OCI-LY3 (cell line): ENCODE data around the gene STAT4.

Experiments used
- H2AFZ ChIP-seq: fragments of 200-600, 300-600 bp; shearing (Covaris generic); 2 replicates; pipeline ENCODE4 v1.6.0; 2014; ENCODE audit warnings: antibody characterized with exemption, low read depth, low read length
- H3K27ac ChIP-seq: fragments of 200-600, 300-600 bp; sonication (generic); 2 replicates; pipeline ENCODE4 v1.5.1; 2014; ENCODE audit warnings: mild to moderate bottlenecking, low read length, moderate library complexity, mixed read lengths
- H3K27me3 ChIP-seq: fragments of 200-600, 300-600 bp; sonication (generic); 2 replicates; pipeline ENCODE4 v1.6.1; 2014; ENCODE audit warnings: low read depth, low read length, mixed read lengths
- H3K36me3 ChIP-seq: fragments of 200-600, 300-600 bp; sonication (generic); replicated peaks from 2 replicates; pipeline ENCODE3; 2014; ENCODE audit warnings: low read depth, low read length, mixed read lengths
- H3K4me1 ChIP-seq: fragments of 300-600, 200-600 bp; sonication (generic); 2 replicates; pipeline ENCODE4 v1.6.1; 2014; ENCODE audit warnings: low read length, mixed read lengths
- H3K4me2 ChIP-seq: fragments of 200-600, 300-600 bp; sonication (generic); 2 replicates; pipeline ENCODE4 v1.6.1; 2014; ENCODE audit warnings: low read length, mixed read lengths
- H3K4me3 ChIP-seq: fragments of 300-600, 200-600 bp; sonication (generic); 2 replicates; pipeline ENCODE4 v1.5.1; 2014; ENCODE audit warnings: antibody characterized with exemption, mild to moderate bottlenecking, low read length, moderate library complexity
- H3K79me2 ChIP-seq: fragments of 300-600, 200-600 bp; shearing (Covaris generic); 2 replicates; pipeline ENCODE4 v1.6.1; 2014; ENCODE audit warnings: mild to moderate bottlenecking, low read length, mixed read lengths
- H3K9ac ChIP-seq: fragments of 300-600, 200-600 bp; shearing (Covaris generic); 2 replicates; pipeline ENCODE4 v1.6.0; 2014; ENCODE audit warnings: mild to moderate bottlenecking, low read length, moderate library complexity
- H3K9me3 ChIP-seq: fragments of 200-600, 300-600 bp; shearing (Covaris generic); 2 replicates; pipeline ENCODE4 v1.6.1; 2014; ENCODE audit warnings: low read length, mixed read lengths; ENCODE audit not compliant: insufficient read depth
- H4K20me1 ChIP-seq: fragments of 200-600, 300-600 bp; sonication (generic); 2 replicates; pipeline ENCODE4 v1.6.1; 2016; ENCODE audit warnings: low read length, mixed read lengths; ENCODE audit not compliant: insufficient read depth
- EZH2phosphoT487 ChIP-seq: fragments of 200-600 bp; shearing (Covaris generic); IDR thresholded peaks from 2 replicates; pipeline ENCODE4 v1.6.1; 2018; ENCODE audit warnings: antibody characterized with exemption, mixed run types, low read depth
- TF ChIP-seq, protein P1 (sequence below): fragments of 200-600, 300-600 bp; sonication (generic); IDR thresholded peaks from 2 replicates; pipeline ENCODE4 v1.5.1; 2014; ENCODE audit warnings: antibody characterized with exemption, low read length, low read depth

Gene STAT4

DNA sequence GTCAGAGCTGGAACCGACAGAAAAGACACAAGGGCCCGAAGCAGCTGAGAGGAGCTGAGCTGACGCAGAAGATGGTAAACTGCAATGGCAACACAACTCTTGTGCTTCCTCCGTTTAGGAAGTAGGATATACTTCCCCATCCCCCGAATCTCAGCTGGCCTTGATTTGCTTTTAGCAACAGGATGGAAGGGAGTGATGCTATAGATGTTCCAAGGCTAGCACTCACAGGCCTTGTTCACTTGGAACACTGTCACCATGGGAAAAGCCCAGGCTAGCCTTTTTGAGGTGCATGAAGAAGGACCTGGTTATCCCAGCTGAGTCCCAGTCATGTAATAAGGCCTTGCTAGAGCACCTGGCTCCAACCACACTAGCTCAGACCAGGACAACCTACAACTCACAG is 162.9 kb downstream of the STAT4 start:
- Histone ChIP-seq H3K79me2 (no peaks in the 10 kb centered on the region), H4K20me1 (no peaks in the 10 kb centered on the region), H3K27me3 (no peaks in the 10 kb centered on the region), H3K4me2 (no peak overlapping the region), H3K4me3 (no peak overlapping the region), H3K9ac (no peak overlapping the region), H3K9me3 (no peaks in the 10 kb centered on the region), H3K4me1 (peaks cover 2% of the 10 kb centered on the region; the same call in 1 of the 2 replicates), H3K36me3 (peaks cover 43% of the 10 kb centered on the region), H2AFZ (no peak overlapping the region), H3K27ac (no peak overlapping the region)
- TF ChIP-seq EZH2phosphoT487 = no peak
- TF ChIP-seq, protein P1, sequence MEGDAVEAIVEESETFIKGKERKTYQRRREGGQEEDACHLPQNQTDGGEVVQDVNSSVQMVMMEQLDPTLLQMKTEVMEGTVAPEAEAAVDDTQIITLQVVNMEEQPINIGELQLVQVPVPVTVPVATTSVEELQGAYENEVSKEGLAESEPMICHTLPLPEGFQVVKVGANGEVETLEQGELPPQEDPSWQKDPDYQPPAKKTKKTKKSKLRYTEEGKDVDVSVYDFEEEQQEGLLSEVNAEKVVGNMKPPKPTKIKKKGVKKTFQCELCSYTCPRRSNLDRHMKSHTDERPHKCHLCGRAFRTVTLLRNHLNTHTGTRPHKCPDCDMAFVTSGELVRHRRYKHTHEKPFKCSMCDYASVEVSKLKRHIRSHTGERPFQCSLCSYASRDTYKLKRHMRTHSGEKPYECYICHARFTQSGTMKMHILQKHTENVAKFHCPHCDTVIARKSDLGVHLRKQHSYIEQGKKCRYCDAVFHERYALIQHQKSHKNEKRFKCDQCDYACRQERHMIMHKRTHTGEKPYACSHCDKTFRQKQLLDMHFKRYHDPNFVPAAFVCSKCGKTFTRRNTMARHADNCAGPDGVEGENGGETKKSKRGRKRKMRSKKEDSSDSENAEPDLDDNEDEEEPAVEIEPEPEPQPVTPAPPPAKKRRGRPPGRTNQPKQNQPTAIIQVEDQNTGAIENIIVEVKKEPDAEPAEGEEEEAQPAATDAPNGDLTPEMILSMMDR = no peak

DNA sequence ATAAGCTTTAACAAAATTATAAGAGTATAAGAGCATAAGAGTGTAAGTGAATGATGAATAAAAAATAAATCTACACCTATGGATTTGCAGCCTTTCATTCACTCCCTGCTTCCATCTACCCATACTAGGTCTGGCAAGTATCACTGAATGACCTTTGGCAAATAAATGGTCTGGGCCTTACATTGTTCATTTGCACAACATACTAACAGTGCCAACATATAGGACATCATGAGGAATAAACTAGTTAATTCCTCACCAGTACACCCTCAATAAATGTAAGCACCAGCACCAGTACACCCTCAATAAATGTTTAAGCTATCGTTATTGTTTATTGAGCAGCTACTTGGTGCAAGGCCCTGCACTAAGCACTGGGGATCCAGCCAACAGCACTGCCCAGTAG is 163.7 kb downstream of the STAT4 start:
- H2AFZ ChIP-seq = no peak overlapping the region
- no peaks in the 10 kb centered on the region for H4K20me1 ChIP-seq
- H3K36me3 ChIP-seq = peaks cover 50% of the 10 kb centered on the region
- H3K27me3 ChIP-seq = no peaks in the 10 kb centered on the region
- no peaks in the 10 kb centered on the region for H3K79me2 ChIP-seq
- H3K27ac ChIP-seq = no peak overlapping the region
- H3K4me2 ChIP-seq = no peak overlapping the region
- no peak for TF ChIP-seq EZH2phosphoT487
- TF ChIP-seq, protein P1 = no peak
- no peaks in the 10 kb centered on the region for H3K9me3 ChIP-seq
- no peak overlapping the region for H3K9ac ChIP-seq
- H3K4me3 ChIP-seq = no peak overlapping the region
- peaks cover 10% of the 10 kb centered on the region for H3K4me1 ChIP-seq

DNA sequence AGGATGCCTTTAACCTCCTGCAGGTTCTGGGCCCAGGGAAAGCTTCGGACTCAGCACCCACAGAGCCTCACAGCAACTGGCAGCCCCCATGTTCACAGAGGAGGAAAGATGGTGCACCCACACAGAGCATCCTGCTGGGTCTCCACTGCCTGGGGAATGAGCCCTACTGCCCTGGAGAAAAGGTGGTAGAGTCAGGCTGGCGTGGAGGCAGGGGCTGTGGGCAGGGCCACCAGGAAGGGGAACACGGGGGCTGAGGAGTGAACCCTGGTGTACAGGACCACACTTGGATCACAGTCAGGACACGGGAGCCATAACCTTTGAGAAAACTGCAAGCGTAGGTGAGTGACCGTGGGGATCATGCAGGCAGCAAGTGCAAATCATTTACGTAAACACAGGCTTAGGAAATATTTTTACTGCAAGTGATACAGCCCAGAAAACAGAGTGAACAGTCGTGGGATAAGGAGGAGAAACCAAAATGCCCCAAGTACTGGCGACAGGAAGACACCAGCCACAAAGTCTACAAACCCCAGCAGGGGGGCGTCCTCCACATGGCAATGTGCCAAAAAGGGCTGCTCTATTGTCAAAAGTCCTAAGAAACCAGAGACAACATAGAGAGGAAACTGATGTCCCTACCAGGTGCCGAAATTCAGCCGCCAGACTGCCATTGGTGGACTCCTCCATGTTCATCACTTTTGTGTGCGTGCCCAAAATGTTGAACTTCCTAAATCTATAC is 164.4 kb downstream of the STAT4 start:
- Histone ChIP-seq H4K20me1 (no peaks in the 10 kb centered on the region), H3K27me3 (no peaks in the 10 kb centered on the region), H3K4me1 (peaks cover 17% of the 10 kb centered on the region), H3K4me3 (no peak overlapping the region), H3K9ac (no peak overlapping the region), H3K79me2 (no peaks in the 10 kb centered on the region), H3K27ac (no peak overlapping the region), H2AFZ (no peak overlapping the region), H3K4me2 (no peak overlapping the region), H3K36me3 (peaks cover 51% of the 10 kb centered on the region), H3K9me3 (no peaks in the 10 kb centered on the region)
- TF ChIP-seq, protein P1 = no peak
- no peak for TF ChIP-seq EZH2phosphoT487

DNA sequence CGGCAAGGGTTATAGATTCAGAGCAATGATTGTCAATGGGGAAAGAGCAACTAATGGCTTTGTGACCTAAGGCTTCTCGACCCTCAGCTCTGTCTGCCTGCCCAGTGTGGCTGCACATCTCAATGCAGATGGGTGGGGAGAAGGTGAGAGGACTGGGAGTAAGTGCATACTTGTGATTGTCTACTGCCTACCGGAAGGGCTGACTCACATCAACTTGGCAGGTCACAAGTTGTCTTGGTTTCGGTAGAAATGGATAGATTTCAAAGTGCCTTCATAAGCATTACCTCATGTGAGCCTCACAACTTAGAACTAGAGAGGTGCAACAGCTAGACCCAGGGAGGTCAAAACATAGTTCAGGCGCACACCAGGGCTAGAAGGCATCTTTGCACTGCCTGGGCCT is 166.2 kb downstream of the STAT4 start:
- no peaks in the 10 kb centered on the region for H3K79me2 ChIP-seq
- no peaks in the 10 kb centered on the region for H3K27me3 ChIP-seq
- no peak overlapping the region for H3K27ac ChIP-seq
- TF ChIP-seq EZH2phosphoT487 = no peak
- TF ChIP-seq, protein P1 = no peak
- H4K20me1 ChIP-seq = no peaks in the 10 kb centered on the region
- H3K9me3 ChIP-seq = no peaks in the 10 kb centered on the region
- H3K36me3 ChIP-seq = peaks cover 59% of the 10 kb centered on the region
- no peak overlapping the region for H3K4me3 ChIP-seq
- H3K4me2 ChIP-seq = no peak overlapping the region
- no peak overlapping the region for H3K9ac ChIP-seq
- no peak overlapping the region for H2AFZ ChIP-seq
- H3K4me1 ChIP-seq = peaks cover 19% of the 10 kb centered on the region
